Stimulated activated CD8-positive, alpha-beta memory T cell treated with anti-CD3 and anti-CD28 coated beads, Interleukin-7, amount 100 ng/mL, for 1 hour (primary cell): ENCODE results near the gene GNG3.

ENCODE experiments used
- DNase-seq, 2 donors: peaks; one replicate each; pipeline ENCODE4 v3.0.0-alpha.2; 2020; ENCODE audit warnings: low read depth in 2 of 2

Gene GNG3

GRCh38 chr11:62757846-62758788 lies 50.6 kb downstream of the GNG3 start:
- DNase-seq = no peak
